ENCODE measurements around the gene CYFIP2. TPM values are rescaled to one million over a fixed set of nuclear protein-coding genes. Genes with fewer than 3 reads are reported as not detected.

The CYFIP2 gene
- total and polyA plus RNA-seq, 7 donors, result 0.61 to 8.3 (median 4.9) TPM

GRCh38 chr5:157335534-157336422, 69.9 kb downstream of the CYFIP2 start:
- intact Hi-C loops (cut with DNase I), result no loop called here
- H3K36me3 ChIP-seq (ENCODE audit: insufficient read depth in 1 of 2, low read depth in 1 of 2), result no peaks in the 10 kb centered on the region
- ATAC-seq (no peak), DNase-seq (no peak)
- no peaks in the 10 kb centered on the region for H3K9me3 ChIP-seq
- 70 to 79% (median 74%) methylated on average over 8 of the region's 8 CpGs for WGBS, 3 donors
- no peak for TF ChIP-seq CTCF (IDR thresholded peaks at IDR 0.05)
- H3K4me1 ChIP-seq, result no peaks in the 10 kb centered on the region
- no peaks in the 10 kb centered on the region for H3K27me3 ChIP-seq (ENCODE audit: insufficient read depth in 3 of 3, low read length in 2 of 3)
- no peak overlapping the region for H3K27ac ChIP-seq
- no peak overlapping the region for H3K4me3 ChIP-seq

GRCh38 chr5:157336423-157336744, 70.5 kb downstream of the CYFIP2 start:
- TF ChIP-seq CTCF (IDR thresholded peaks at IDR 0.05), result no peak
- Histone ChIP-seq H3K27me3 (ENCODE audit: insufficient read depth in 3 of 3, low read length in 2 of 3) (no peaks in the 10 kb centered on the region), H3K27ac (no peak overlapping the region), H3K4me1 (no peaks in the 10 kb centered on the region), H3K4me3 (no peak overlapping the region), H3K9me3 (no peaks in the 10 kb centered on the region), H3K36me3 (ENCODE audit: insufficient read depth in 1 of 2, low read depth in 1 of 2) (peaks cover 0 to under 1% of the 10 kb centered on the region in 2 donors)
- WGBS, 3 donors, result 62 to 81% (median 73%) methylated on average over 3 of the region's 3 CpGs
- intact Hi-C loops (cut with DNase I), result no loop called here
- ATAC-seq (no peak), DNase-seq (no peak)

- ATAC-seq (no peak), DNase-seq (no peak)
- Histone ChIP-seq H3K4me3 (no peak overlapping the region), H3K9me3 (no peaks in the 10 kb centered on the region), H3K4me1 (peaks cover 5% of the 10 kb centered on the region), H3K27me3 (ENCODE audit: insufficient read depth in 3 of 3, low read length in 2 of 3) (no peaks in the 10 kb centered on the region), H3K27ac (no peak overlapping the region), H3K36me3 (ENCODE audit: insufficient read depth in 1 of 2, low read depth in 1 of 2) (peaks cover 0 to 3% of the 10 kb centered on the region in 2 donors)
- TF ChIP-seq CTCF (IDR thresholded peaks at IDR 0.05), result no peak
- WGBS, 3 donors, result 83 to 100% (median 88%) methylated on average over 1 of the region's 1 CpG
- intact Hi-C loops (cut with DNase I), result no loop called here
These were observed 73.5 kb downstream of the CYFIP2 start for GRCh38 chr5:157339409-157339808.

GRCh38 chr5:157342822-157343402, 77.0 kb downstream of the CYFIP2 start:
- DNase-seq (peak; percentile 22 to 55), ATAC-seq (peak in 3 of 4 donors; percentile 35 to 54 (median 35))
- no peaks in the 10 kb centered on the region for H3K9me3 ChIP-seq
- H3K27me3 ChIP-seq (ENCODE audit: insufficient read depth in 3 of 3, low read length in 2 of 3), result no peaks in the 10 kb centered on the region
- intact Hi-C loops (cut with DNase I), result no loop called here
- H3K36me3 ChIP-seq (ENCODE audit: insufficient read depth in 1 of 2, low read depth in 1 of 2), result peaks cover 0 to 3% of the 10 kb centered on the region in 2 donors
- no peak overlapping the region for H3K4me3 ChIP-seq
- peaks cover 6% of the 10 kb centered on the region for H3K4me1 ChIP-seq
- 86 to 89% (median 86%) methylated on average over 16 of the region's 16 CpGs for WGBS, 3 donors
- H3K27ac ChIP-seq, result no peak overlapping the region
- peak; percentile 27 for TF ChIP-seq CTCF (IDR thresholded peaks at IDR 0.05)
